PC-3 (cell line): ENCODE results near the gene POLR3G. TPM values are rescaled to one million over a fixed set of nuclear protein-coding genes. Genes with fewer than 3 reads are reported as not detected.

Experiments
- ATAC-seq: fragments of 200-7000 bp; cut with Tn5 transposase; 2 replicates; pipeline ENCODE4 v1.9.1; 2020; ENCODE audit warnings: mild to moderate bottlenecking, moderate library complexity
- BruUV-seq: library from RNA; stranded (reverse); fragments of 400-500 nt; replicated peaks from 2 replicates; lab custom pipeline; 2021; lab: Mats Ljungman, UMichigan
- CTCF ChIA-PET: fragments of 300-600 bp; sonication (Branson Sonifier 250); formaldehyde crosslinking; loops from one replicate; lab custom pipeline; 2022; ENCODE audit warnings: antibody characterized with exemption; lab: Charles Lee
- POLR2A ChIA-PET: fragments of 300-600 bp; sonication (Branson Sonifier 250); formaldehyde crosslinking; loops from one replicate; lab custom pipeline; 2022; ENCODE audit warnings: antibody characterized with exemption; ENCODE audit not compliant: unreplicated experiment; lab: Charles Lee
- DNase-seq: peaks from one replicate; pipeline ENCODE4 v3.0.0-alpha.2; 2015
- H2AFZ ChIP-seq: fragments of 300-600 bp; sonication (generic); 2 replicates; pipeline ENCODE4 v1.6.0; 2016; ENCODE audit warnings: antibody characterized with exemption, low read length
- H3F3A ChIP-seq: fragments of 300-600 bp; sonication (generic); one replicate; pipeline ENCODE4 v1.6.0; 2017; ENCODE audit warnings: antibody characterized with exemption, low read length, control low read depth, mild to moderate bottlenecking; ENCODE audit not compliant: unreplicated experiment
- H3K27ac ChIP-seq: fragments of 300-600 bp; sonication (generic); 2 replicates; pipeline ENCODE4 v1.5.1; 2016; ENCODE audit warnings: mild to moderate bottlenecking, low read length
- H3K27me3 ChIP-seq: fragments of 300-600 bp; sonication (generic); 2 replicates; pipeline ENCODE4 v1.6.1; 2016; ENCODE audit warnings: low read length, mixed read lengths
- H3K36me3 ChIP-seq: fragments of 300-600 bp; sonication (generic); 2 replicates; pipeline ENCODE4 v1.6.1; 2016; ENCODE audit warnings: low read depth, mixed run types, low read length, mixed read lengths
- H3K4me1 ChIP-seq: fragments of 300-600 bp; sonication (generic); 2 replicates; pipeline ENCODE4 v1.5.1; 2016; ENCODE audit warnings: low read length; ENCODE audit not compliant: insufficient read depth
- H3K4me2 ChIP-seq: fragments of 300-600 bp; sonication (generic); 2 replicates; pipeline ENCODE4 v1.6.0; 2016; ENCODE audit warnings: low read length
- H3K4me3 ChIP-seq: fragments of 300-600 bp; sonication (generic); 2 replicates; pipeline ENCODE4 v1.5.1; 2016; ENCODE audit warnings: mild to moderate bottlenecking, low read length, mixed read lengths
- H3K79me2 ChIP-seq: fragments of 300-600 bp; sonication (generic); 2 replicates; pipeline ENCODE4 v1.6.1; 2017; ENCODE audit warnings: low read length, mixed read lengths
- H3K9ac ChIP-seq: fragments of 300-600 bp; sonication (generic); 2 replicates; pipeline ENCODE4 v1.6.0; 2016; ENCODE audit warnings: mild to moderate bottlenecking, low read length
- H3K9me2 ChIP-seq: fragments of 300-600 bp; sonication (generic); replicated peaks from 2 replicates; pipeline ENCODE4 v1.6.1; 2016; ENCODE audit warnings: mixed run types, low read length, mixed read lengths
- H3K9me3 ChIP-seq: fragments of 300-600 bp; sonication (generic); 2 replicates; pipeline ENCODE4 v1.6.1; 2016; ENCODE audit warnings: low read length, mixed read lengths
- H4K20me1 ChIP-seq: fragments of 300-600 bp; sonication (generic); 2 replicates; pipeline ENCODE4 v1.6.1; 2016; ENCODE audit warnings: low read length, mixed read lengths
- CTCF ChIP-seq: fragments of 300-600 bp; sonication (generic); conservative IDR thresholded peaks from 2 replicates; pipeline ENCODE4 v1.5.1; 2017; ENCODE audit warnings: antibody characterized with exemption, low read depth, mild to moderate bottlenecking, low read length
- EZH2 ChIP-seq: fragments of 300-600 bp; sonication (generic); IDR thresholded peaks from one replicate; pipeline ENCODE4 v1.6.1; 2017; ENCODE audit warnings: antibody characterized with exemption, mild to moderate bottlenecking, low read length; ENCODE audit not compliant: unreplicated experiment
- EZH2phosphoT487 ChIP-seq: fragments of 300-600 bp; sonication (generic); IDR thresholded peaks from 2 replicates; pipeline ENCODE4 v1.6.1; 2018; ENCODE audit warnings: mild to moderate bottlenecking, antibody characterized with exemption, low read length, borderline replicate concordance
- intact Hi-C: fragments of 100-400 bp; cut with micrococcal nuclease; formaldehyde crosslinking; loops from 2 replicates; pipeline ENCODE4 v1.9.0; 2023
- total RNA-seq: library from RNA; depleted of rRNA; stranded (reverse); fragments of >200 nt; gene quantifications from 2 replicates; pipeline ENCODE4 v1.2.3, GENCODE V29; 2014

Gene POLR3G
- total RNA-seq, 1 experiment from 2014 or later = 42.2 TPM

GRCh38 chr5:90530736-90531487, 56.2 kb downstream of the POLR3G start:
- DNase-seq = peak; percentile 32
- BruUV-seq = no TSS peak
- H3K9me3 ChIP-seq = no peaks in the 10 kb centered on the region
- H3K4me3 ChIP-seq = peak overlapping the region; percentile 85
- H2AFZ ChIP-seq = peak overlapping the region; percentile 97
- H3K36me3 ChIP-seq = no peaks in the 10 kb centered on the region
- no peak for ATAC-seq
- H3K27ac ChIP-seq = 0 out of 2 replicates have a peak overlapping the region, but pooled peaks have one; percentile 7
- intact Hi-C loops = loop anchor here (1.0 to 5.0 kb wide), 6 partner anchors 17 to 251 kb away; partner anchors contain the start of gene ADGRV1
- POLR2A ChIA-PET = interaction anchor here (0.6 to 1.4 kb wide), 3 partner anchors 56 to 94 kb away, joined by 3 to 6 read pairs (median 5); partner anchors contain the start of genes MBLAC2 and POLR3G
- H4K20me1 ChIP-seq = peaks cover 11% of the 10 kb centered on the region; the same call in 1 of the 2 replicates
- TF ChIP-seq EZH2 (no peak), CTCF (no peak), EZH2phosphoT487 (no peak)
- no peaks in the 10 kb centered on the region for H3K27me3 ChIP-seq
- peaks cover 46% of the 10 kb centered on the region for H3K4me1 ChIP-seq
- no peaks in the 10 kb centered on the region for H3K9me2 ChIP-seq
- peak overlapping the region; percentile 88 for H3K4me2 ChIP-seq
- H3F3A ChIP-seq = peaks cover 4% of the 10 kb centered on the region
- CTCF ChIA-PET = interaction anchor here (0.5 to 2.1 kb wide), 11 partner anchors 11 to 253 kb away, joined by 3 to 7 read pairs (median 4); partner anchors contain the start of genes MBLAC2 and POLR3G
- H3K79me2 ChIP-seq = peaks cover 35% of the 10 kb centered on the region
- peak overlapping the region; percentile 73; the same call in 1 of the 2 replicates for H3K9ac ChIP-seq

- no peak overlapping the region for H3K4me3 ChIP-seq
- intact Hi-C loops = loop anchor here (5.0 kb wide), 1 partner anchor 249 kb away; no protein-coding TSS in a partner anchor
- no peak overlapping the region for H2AFZ ChIP-seq
- peaks cover 26% of the 10 kb centered on the region for H3K4me1 ChIP-seq
- peaks cover 6% of the 10 kb centered on the region for H3K79me2 ChIP-seq
- TF ChIP-seq CTCF (no peak), EZH2 (no peak), EZH2phosphoT487 (no peak)
- no peaks in the 10 kb centered on the region for H3K9me2 ChIP-seq
- no peaks in the 10 kb centered on the region for H4K20me1 ChIP-seq
- ChIA-PET POLR2A (no interaction called here), CTCF (no interaction called here)
- no peak for DNase-seq
- H3K9me3 ChIP-seq = no peaks in the 10 kb centered on the region
- no peaks in the 10 kb centered on the region for H3K27me3 ChIP-seq
- H3K9ac ChIP-seq = no peak overlapping the region
- no peak overlapping the region for H3K4me2 ChIP-seq
- no peaks in the 10 kb centered on the region for H3K36me3 ChIP-seq
- ATAC-seq = no peak
- no peak overlapping the region for H3K27ac ChIP-seq
- no TSS peak for BruUV-seq
- peaks cover 4% of the 10 kb centered on the region for H3F3A ChIP-seq
Measured at GRCh38 chr5:90533794-90534193, 59.1 kb downstream of the POLR3G start.

GRCh38 chr5:90534922-90535321, 60.3 kb downstream of the POLR3G start:
- H3K27me3 ChIP-seq = no peaks in the 10 kb centered on the region
- peak overlapping the region; percentile 52 for H3K4me2 ChIP-seq
- POLR2A ChIA-PET = interaction anchor here (0.6 kb wide), 1 partner anchor 62 kb away, joined by 3 read pairs; no protein-coding TSS in a partner anchor
- H2AFZ ChIP-seq = no peak overlapping the region
- no peaks in the 10 kb centered on the region for H3K79me2 ChIP-seq
- peak; percentile 83 for DNase-seq
- H3K9me3 ChIP-seq = no peaks in the 10 kb centered on the region
- peak; percentile 54 for ATAC-seq
- H3K4me3 ChIP-seq = no peak overlapping the region
- H3K4me1 ChIP-seq = peaks cover 26% of the 10 kb centered on the region
- H3K9me2 ChIP-seq = no peaks in the 10 kb centered on the region
- no peaks in the 10 kb centered on the region for H4K20me1 ChIP-seq
- TF ChIP-seq CTCF = no peak
- TF ChIP-seq EZH2phosphoT487 = no peak
- TF ChIP-seq EZH2 = no peak
- BruUV-seq = no TSS peak
- peak overlapping the region; percentile 61 for H3K27ac ChIP-seq
- peaks cover 4% of the 10 kb centered on the region for H3F3A ChIP-seq
- intact Hi-C loops = loop anchor here (1.0 to 5.0 kb wide), 3 partner anchors 12 to 247 kb away; partner anchors contain the start of gene ADGRV1
- H3K9ac ChIP-seq = no peak overlapping the region
- CTCF ChIA-PET = no interaction called here
- no peaks in the 10 kb centered on the region for H3K36me3 ChIP-seq
